ENCODE results near the gene CCDC33. TPM values are rescaled to one million over a fixed set of nuclear protein-coding genes. Genes with fewer than 3 reads are reported as not detected.

CCDC33 gene
- polyA plus RNA-seq, 1 of the 3 experiments (the other 2 are of a cell fraction), result 4.0 TPM

- Histone ChIP-seq H3K27ac (ENCODE audit: low read depth in 2 of 2, low read length in 1 of 2) (no peak overlapping the region), H3K9ac (no peak overlapping the region), H3K9me2 (no peaks in the 10 kb centered on the region), H3K79me2 (ENCODE audit: insufficient read depth) (no peaks in the 10 kb centered on the region), H3K9me3 (no peaks in the 10 kb centered on the region), H2AFZ (ENCODE audit: low read depth) (no peak overlapping the region), H3K4me2 (no peak overlapping the region), H4K20me1 (ENCODE audit: insufficient read depth) (no peaks in the 10 kb centered on the region), H3K27me3 (ENCODE audit: insufficient read depth) (peaks cover 7% of the 10 kb centered on the region; the same call in 1 of the 2 replicates), H3F3A (replicated peaks; ENCODE audit: insufficient read depth) (no peaks in the 10 kb centered on the region), H3K4me3 (ENCODE audit: low read depth in 2 of 2, low read length in 1 of 2) (no peak overlapping the region), H3K36me3 (replicated peaks in 1 of 2; ENCODE audit: control insufficient read depth in 1 of 2, insufficient read depth in 2 of 2, low read length in 1 of 2) (no peaks in the 10 kb centered on the region), H3K4me1 (ENCODE audit: control insufficient read depth in 1 of 2, insufficient read depth in 2 of 2, low read depth in 1 of 2, low read length in 1 of 2) (peaks cover 0 to 18% of the 10 kb centered on the region in 2 experiments; a peak in 1 of 4 replicates)
- ChIA-PET CTCF (interaction anchor here (1.2 kb wide), 1 partner anchor 8 kb away, joined by 5 read pairs; no protein-coding TSS in a partner anchor), POLR2A (no interaction called here)
- 67% methylated on average over 11 of the region's 14 CpGs for WGBS (ENCODE audit: low lambda C conversion rate)
- no peak for TF ChIP-seq TCF12 (IDR thresholded peaks at IDR 0.05)
- TF ChIP-seq MAX (IDR thresholded peaks at IDR 0.05; ENCODE audit: low read depth), result no peak
- TF ChIP-seq YY1 (IDR thresholded peaks at IDR 0.05; ENCODE audit: low read depth), result no peak
- DNase-seq, result no peak
Measured at GRCh38 chr15:74270854-74271520, 34.9 kb downstream of the CCDC33 start.

GRCh38 chr15:74272812-74273211 lies 36.7 kb downstream of the CCDC33 start:
- 81% methylated on average over 10 of the region's 10 CpGs for WGBS (ENCODE audit: low lambda C conversion rate)
- H3K27me3 ChIP-seq (ENCODE audit: insufficient read depth), result peaks cover 7% of the 10 kb centered on the region; the same call in 1 of the 2 replicates
- no peak overlapping the region for H2AFZ ChIP-seq (ENCODE audit: low read depth)
- peaks cover 0 to 30% of the 10 kb centered on the region in 2 experiments; a peak in 1 of 4 replicates for H3K4me1 ChIP-seq (ENCODE audit: control insufficient read depth in 1 of 2, insufficient read depth in 2 of 2, low read depth in 1 of 2, low read length in 1 of 2)
- TF ChIP-seq FOXJ3 (CRISPR knock-in tag; IDR thresholded peaks at IDR 0.05), result no peak
- TF ChIP-seq EZH2phosphoT487 (IDR thresholded peaks at IDR 0.05; ENCODE audit: borderline replicate concordance, low read depth), result no peak
- no peak for TF ChIP-seq SIN3A (IDR thresholded peaks at IDR 0.05; ENCODE audit: borderline replicate concordance, low read depth, low read length)
- no peak for TF ChIP-seq NRF1 (IDR thresholded peaks at IDR 0.05; ENCODE audit: low read depth, low read length)
- no peak for TF ChIP-seq FOSL2 (IDR thresholded peaks at IDR 0.05; ENCODE audit: borderline replicate concordance, low read depth)
- ChIA-PET CTCF (no interaction called here), POLR2A (no interaction called here)
- H4K20me1 ChIP-seq (ENCODE audit: insufficient read depth), result no peaks in the 10 kb centered on the region
- H3K4me3 ChIP-seq (ENCODE audit: low read depth in 2 of 2, low read length in 1 of 2), result no peak overlapping the region
- H3K9me3 ChIP-seq, result no peaks in the 10 kb centered on the region
- H3F3A ChIP-seq (replicated peaks; ENCODE audit: insufficient read depth), result no peaks in the 10 kb centered on the region
- H3K9me2 ChIP-seq, result no peaks in the 10 kb centered on the region
- no peak overlapping the region for H3K4me2 ChIP-seq
- no peaks in the 10 kb centered on the region for H3K79me2 ChIP-seq (ENCODE audit: insufficient read depth)
- no peaks in the 10 kb centered on the region for H3K36me3 ChIP-seq (replicated peaks in 1 of 2; ENCODE audit: control insufficient read depth in 1 of 2, insufficient read depth in 2 of 2, low read length in 1 of 2)
- no peak for DNase-seq
- no peak overlapping the region for H3K9ac ChIP-seq
- H3K27ac ChIP-seq (ENCODE audit: low read depth in 2 of 2, low read length in 1 of 2), result no peak overlapping the region

GRCh38 chr15:74274470-74275038 lies 38.4 kb downstream of the CCDC33 start:
- Histone ChIP-seq H4K20me1 (ENCODE audit: insufficient read depth) (no peaks in the 10 kb centered on the region), H3K9me3 (no peaks in the 10 kb centered on the region), H3K4me1 (ENCODE audit: control insufficient read depth in 1 of 2, insufficient read depth in 2 of 2, low read depth in 1 of 2, low read length in 1 of 2) (peaks cover 0 to 34% of the 10 kb centered on the region in 2 experiments; a peak in 1 of 4 replicates), H3K27ac (ENCODE audit: low read depth in 2 of 2, low read length in 1 of 2) (peak overlapping the region in 1 of 2 experiments; percentile 47; a peak in 1 of 4 replicates), H2AFZ (ENCODE audit: low read depth) (no peak overlapping the region), H3K9ac (no peak overlapping the region), H3K4me2 (no peak overlapping the region), H3K4me3 (ENCODE audit: low read depth in 2 of 2, low read length in 1 of 2) (no peak overlapping the region), H3K36me3 (replicated peaks in 1 of 2; ENCODE audit: control insufficient read depth in 1 of 2, insufficient read depth in 2 of 2, low read length in 1 of 2) (no peaks in the 10 kb centered on the region), H3K9me2 (no peaks in the 10 kb centered on the region), H3K79me2 (ENCODE audit: insufficient read depth) (no peaks in the 10 kb centered on the region), H3K27me3 (ENCODE audit: insufficient read depth) (peaks cover 7% of the 10 kb centered on the region; the same call in 1 of the 2 replicates), H3F3A (replicated peaks; ENCODE audit: insufficient read depth) (no peaks in the 10 kb centered on the region)
- CTCF ChIA-PET, result interaction anchor here (1.1 kb wide), 1 partner anchor 17 kb away, joined by 3 read pairs; no protein-coding TSS in a partner anchor
- WGBS (ENCODE audit: low lambda C conversion rate), result no CpG with 5 or more reads among the region's 3 CpGs
- TF ChIP-seq ELF1 (IDR thresholded peaks at IDR 0.05) (no peak), POLR2AphosphoS5 (IDR thresholded peaks at IDR 0.05; ENCODE audit: low read depth, low read length) (no peak), NFIC (IDR thresholded peaks at IDR 0.05; ENCODE audit: borderline replicate concordance) (no peak), USF2 (IDR thresholded peaks at IDR 0.05; ENCODE audit: borderline replicate concordance, low read depth, low read length) (no peak), ZBTB33 (IDR thresholded peaks at IDR 0.05; ENCODE audit: borderline replicate concordance, low read depth) (no peak), FOXM1 (IDR thresholded peaks at IDR 0.05; ENCODE audit: low read depth) (no peak), RFX5 (IDR thresholded peaks at IDR 0.05; ENCODE audit: low read length) (no peak), RAD21 (IDR thresholded peaks at IDR 0.05; ENCODE audit: low read length) (no peak), YY1 (IDR thresholded peaks at IDR 0.05; ENCODE audit: low read depth) (no peak)
- POLR2A ChIA-PET, result no interaction called here
- DNase-seq, result no peak
